ENCODE measurements around the gene UBXN4.

UBXN4 gene

DNA sequence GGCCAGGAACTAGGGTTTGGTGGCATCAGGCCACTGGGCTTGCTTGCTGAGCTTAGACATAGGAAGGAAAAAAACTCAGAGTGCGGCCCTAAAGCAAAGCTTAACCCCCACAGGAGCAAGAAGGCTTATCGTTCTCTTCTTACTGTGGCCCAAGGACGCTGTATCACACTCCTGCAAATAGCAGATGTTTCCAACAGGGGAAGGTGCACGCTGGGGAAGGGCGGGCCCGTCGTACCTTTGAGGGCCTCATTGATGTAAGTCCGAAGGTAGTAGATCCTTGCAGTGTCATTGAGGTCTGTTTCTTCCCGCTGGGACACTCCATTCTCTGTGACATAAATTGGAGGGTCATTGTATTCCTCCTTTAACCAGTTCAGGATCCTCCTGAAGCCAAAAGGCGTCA, 48.8 kb downstream of the UBXN4 start:
- H3K9me2 ChIP-seq (ENCODE audit: low read depth, low read length), result no peaks in the 10 kb centered on the region
- no peaks in the 10 kb centered on the region for H3K79me2 ChIP-seq (ENCODE audit: insufficient read depth, low read length)
- H4K20me1 ChIP-seq (ENCODE audit: insufficient read depth, low read length), result no peaks in the 10 kb centered on the region
- H3K36me3 ChIP-seq (ENCODE audit: insufficient read depth, low read length), result peaks cover 12% of the 10 kb centered on the region
- no peak overlapping the region for H3K9ac ChIP-seq (ENCODE audit: low read length)
- H3K27me3 ChIP-seq (ENCODE audit: insufficient read depth, low read length), result no peaks in the 10 kb centered on the region
- no peak overlapping the region for H2AFZ ChIP-seq (ENCODE audit: low read length)
- no peak overlapping the region for H3K4me2 ChIP-seq (ENCODE audit: low read length)
- H3K4me1 ChIP-seq (ENCODE audit: insufficient read depth, low read length, severe bottlenecking), result peaks cover 31% of the 10 kb centered on the region
- no peaks in the 10 kb centered on the region for H3K9me3 ChIP-seq (ENCODE audit: low read length)
- no peaks in the 10 kb centered on the region for H3F3A ChIP-seq (ENCODE audit: insufficient read depth, low read length)
- no peak overlapping the region for H3K4me3 ChIP-seq (ENCODE audit: low read depth, low read length, poor library complexity, severe bottlenecking)
- no peak overlapping the region for H3K27ac ChIP-seq (ENCODE audit: low read depth, low read length, poor library complexity, severe bottlenecking)
- no peak for TF ChIP-seq EZH2 (IDR thresholded peaks at IDR 0.05; ENCODE audit: borderline replicate concordance, low read length)
- TF ChIP-seq, protein P1, sequence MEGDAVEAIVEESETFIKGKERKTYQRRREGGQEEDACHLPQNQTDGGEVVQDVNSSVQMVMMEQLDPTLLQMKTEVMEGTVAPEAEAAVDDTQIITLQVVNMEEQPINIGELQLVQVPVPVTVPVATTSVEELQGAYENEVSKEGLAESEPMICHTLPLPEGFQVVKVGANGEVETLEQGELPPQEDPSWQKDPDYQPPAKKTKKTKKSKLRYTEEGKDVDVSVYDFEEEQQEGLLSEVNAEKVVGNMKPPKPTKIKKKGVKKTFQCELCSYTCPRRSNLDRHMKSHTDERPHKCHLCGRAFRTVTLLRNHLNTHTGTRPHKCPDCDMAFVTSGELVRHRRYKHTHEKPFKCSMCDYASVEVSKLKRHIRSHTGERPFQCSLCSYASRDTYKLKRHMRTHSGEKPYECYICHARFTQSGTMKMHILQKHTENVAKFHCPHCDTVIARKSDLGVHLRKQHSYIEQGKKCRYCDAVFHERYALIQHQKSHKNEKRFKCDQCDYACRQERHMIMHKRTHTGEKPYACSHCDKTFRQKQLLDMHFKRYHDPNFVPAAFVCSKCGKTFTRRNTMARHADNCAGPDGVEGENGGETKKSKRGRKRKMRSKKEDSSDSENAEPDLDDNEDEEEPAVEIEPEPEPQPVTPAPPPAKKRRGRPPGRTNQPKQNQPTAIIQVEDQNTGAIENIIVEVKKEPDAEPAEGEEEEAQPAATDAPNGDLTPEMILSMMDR (IDR thresholded peaks at IDR 0.05; ENCODE audit: low read length), result no peak

DNA sequence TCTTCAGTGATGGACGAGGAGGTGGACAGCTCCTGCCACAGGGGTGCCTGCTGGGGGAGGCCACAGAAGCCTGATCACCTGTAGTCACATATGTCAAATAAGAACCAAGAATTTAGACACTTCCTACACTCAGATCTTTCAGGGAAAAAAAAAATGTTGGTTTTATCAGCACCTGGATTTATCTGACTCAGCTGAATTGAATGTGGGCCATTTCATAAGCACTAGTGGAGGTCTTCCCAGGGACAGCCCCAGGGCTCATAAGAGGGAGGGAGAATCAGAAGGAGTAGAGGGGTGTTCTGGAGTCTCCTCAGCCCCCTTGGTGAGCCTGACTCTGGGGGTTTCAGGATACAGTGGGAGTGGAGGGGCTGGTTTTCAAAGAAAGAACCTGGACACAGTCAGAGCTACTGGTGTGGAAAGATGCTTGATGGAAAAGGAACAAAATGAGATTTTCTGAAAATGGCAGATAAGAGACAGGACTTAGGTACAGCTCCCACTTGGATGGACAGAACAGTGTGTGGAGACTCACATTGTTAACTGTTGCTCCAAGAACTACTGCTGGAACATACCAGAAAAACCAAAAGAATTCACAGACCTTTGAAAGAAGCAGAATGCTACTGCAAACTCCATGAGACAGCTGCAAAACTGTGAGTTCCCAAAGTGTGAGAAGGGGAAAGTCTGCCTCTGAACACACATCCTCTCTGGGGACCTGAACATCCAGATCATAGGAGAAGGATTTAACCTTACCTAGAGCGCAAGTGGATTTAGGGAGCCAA, 49.9 kb downstream of the UBXN4 start:
- no peaks in the 10 kb centered on the region for H3F3A ChIP-seq (ENCODE audit: insufficient read depth, low read length)
- H3K9ac ChIP-seq (ENCODE audit: low read length), result no peak overlapping the region
- no peak for TF ChIP-seq EZH2 (IDR thresholded peaks at IDR 0.05; ENCODE audit: borderline replicate concordance, low read length)
- TF ChIP-seq, protein P1 (IDR thresholded peaks at IDR 0.05; ENCODE audit: low read length), result no peak
- no peaks in the 10 kb centered on the region for H3K9me2 ChIP-seq (ENCODE audit: low read depth, low read length)
- H3K79me2 ChIP-seq (ENCODE audit: insufficient read depth, low read length), result no peaks in the 10 kb centered on the region
- no peaks in the 10 kb centered on the region for H4K20me1 ChIP-seq (ENCODE audit: insufficient read depth, low read length)
- H3K36me3 ChIP-seq (ENCODE audit: insufficient read depth, low read length), result peaks cover 5% of the 10 kb centered on the region; the same call in 1 of the 2 replicates
- peak overlapping the region; percentile 60 for H3K27ac ChIP-seq (ENCODE audit: low read depth, low read length, poor library complexity, severe bottlenecking)
- no peak overlapping the region for H3K4me2 ChIP-seq (ENCODE audit: low read length)
- no peak overlapping the region for H2AFZ ChIP-seq (ENCODE audit: low read length)
- peaks cover 31% of the 10 kb centered on the region for H3K4me1 ChIP-seq (ENCODE audit: insufficient read depth, low read length, severe bottlenecking)
- no peaks in the 10 kb centered on the region for H3K9me3 ChIP-seq (ENCODE audit: low read length)
- H3K27me3 ChIP-seq (ENCODE audit: insufficient read depth, low read length), result no peaks in the 10 kb centered on the region
- no peak overlapping the region for H3K4me3 ChIP-seq (ENCODE audit: low read depth, low read length, poor library complexity, severe bottlenecking)

DNA sequence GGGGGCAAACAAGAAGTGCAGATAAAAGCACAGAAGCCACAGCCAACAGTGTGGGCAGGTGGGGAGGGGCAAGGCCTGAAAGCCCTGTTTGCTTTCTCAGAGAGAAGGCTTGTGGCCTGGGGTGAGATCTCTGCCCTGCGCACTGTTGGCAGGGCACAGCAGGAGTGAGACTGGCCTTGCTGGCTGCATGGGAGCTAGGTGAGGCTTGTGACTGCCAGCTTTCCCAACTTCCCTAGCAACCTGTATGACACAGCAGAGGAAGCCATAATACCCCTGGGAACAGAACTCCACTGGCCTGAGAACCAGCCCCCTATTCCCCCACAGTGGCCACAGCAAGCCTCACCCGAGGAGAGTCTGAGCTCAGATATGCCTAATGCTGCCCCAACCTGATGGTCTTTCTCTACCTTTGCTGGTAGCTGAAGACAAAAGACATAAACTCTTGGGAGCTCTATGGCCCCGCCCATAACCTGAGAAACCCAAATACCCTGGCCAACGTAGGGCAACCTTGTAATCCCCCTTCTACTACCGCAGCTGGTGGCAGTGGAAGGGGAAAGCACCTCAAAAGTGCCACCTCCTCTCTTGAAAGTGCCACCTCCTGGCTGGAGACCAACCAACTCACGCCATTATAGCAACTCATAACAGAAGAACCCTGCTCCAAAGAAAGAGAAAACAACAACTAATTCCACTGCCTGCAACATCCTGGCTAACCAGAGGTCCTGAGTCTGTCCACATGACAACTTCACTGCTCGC, 50.9 kb downstream of the UBXN4 start:
- H3K4me1 ChIP-seq (ENCODE audit: insufficient read depth, low read length, severe bottlenecking), result peaks cover 36% of the 10 kb centered on the region
- H3K9ac ChIP-seq (ENCODE audit: low read length), result no peak overlapping the region
- H3F3A ChIP-seq (ENCODE audit: insufficient read depth, low read length), result no peaks in the 10 kb centered on the region
- H3K79me2 ChIP-seq (ENCODE audit: insufficient read depth, low read length), result no peaks in the 10 kb centered on the region
- peak overlapping the region; percentile 60 for H3K27ac ChIP-seq (ENCODE audit: low read depth, low read length, poor library complexity, severe bottlenecking)
- no peak overlapping the region for H2AFZ ChIP-seq (ENCODE audit: low read length)
- no peak overlapping the region for H3K4me2 ChIP-seq (ENCODE audit: low read length)
- no peaks in the 10 kb centered on the region for H3K9me2 ChIP-seq (ENCODE audit: low read depth, low read length)
- no peaks in the 10 kb centered on the region for H3K36me3 ChIP-seq (ENCODE audit: insufficient read depth, low read length)
- no peaks in the 10 kb centered on the region for H3K27me3 ChIP-seq (ENCODE audit: insufficient read depth, low read length)
- TF ChIP-seq, protein P1 (IDR thresholded peaks at IDR 0.05; ENCODE audit: low read length), result no peak
- no peak for TF ChIP-seq EZH2 (IDR thresholded peaks at IDR 0.05; ENCODE audit: borderline replicate concordance, low read length)
- no peaks in the 10 kb centered on the region for H4K20me1 ChIP-seq (ENCODE audit: insufficient read depth, low read length)
- no peak overlapping the region for H3K4me3 ChIP-seq (ENCODE audit: low read depth, low read length, poor library complexity, severe bottlenecking)
- no peaks in the 10 kb centered on the region for H3K9me3 ChIP-seq (ENCODE audit: low read length)

All from OCI-LY1 (cell line).